HG03039 (cell line): ENCODE data around the gene KAZN.

Source experiments
- ATAC-seq: cut with Tn5 transposase; IDR thresholded peaks from one replicate; pipeline ENCODE4 v1.9.1; 2021; ENCODE audit warnings: mild to moderate bottlenecking, moderate library complexity; ENCODE audit not compliant: unreplicated experiment

Gene KAZN

GRCh38 chr1:14989931-14990728 is 391.6 kb downstream of the KAZN start:
- no peak for ATAC-seq

DNA sequence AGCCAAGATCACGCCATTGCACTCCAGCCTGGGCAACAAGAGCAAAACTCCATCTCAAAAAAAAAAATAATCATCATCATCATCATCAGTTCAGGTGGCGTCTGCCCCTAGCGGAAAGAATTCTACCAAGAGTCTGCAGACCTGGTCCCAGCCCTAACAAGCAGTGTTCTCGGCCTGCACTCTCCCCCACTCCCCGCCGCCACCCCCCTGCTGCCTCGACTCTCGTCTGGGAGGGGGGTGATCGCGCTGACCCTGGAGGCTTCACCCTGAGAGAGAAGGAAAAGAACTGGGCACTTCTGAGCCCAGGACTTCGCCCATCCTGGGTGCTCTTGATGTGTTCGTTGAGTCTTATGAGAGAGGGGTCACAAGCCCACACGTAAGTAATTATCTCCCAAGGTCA is 394.9 kb downstream of the KAZN start:
- ATAC-seq, result no peak

- no peak for ATAC-seq
Measured at GRCh38 chr1:14994148-14994547, 395.7 kb downstream of the KAZN start.

DNA sequence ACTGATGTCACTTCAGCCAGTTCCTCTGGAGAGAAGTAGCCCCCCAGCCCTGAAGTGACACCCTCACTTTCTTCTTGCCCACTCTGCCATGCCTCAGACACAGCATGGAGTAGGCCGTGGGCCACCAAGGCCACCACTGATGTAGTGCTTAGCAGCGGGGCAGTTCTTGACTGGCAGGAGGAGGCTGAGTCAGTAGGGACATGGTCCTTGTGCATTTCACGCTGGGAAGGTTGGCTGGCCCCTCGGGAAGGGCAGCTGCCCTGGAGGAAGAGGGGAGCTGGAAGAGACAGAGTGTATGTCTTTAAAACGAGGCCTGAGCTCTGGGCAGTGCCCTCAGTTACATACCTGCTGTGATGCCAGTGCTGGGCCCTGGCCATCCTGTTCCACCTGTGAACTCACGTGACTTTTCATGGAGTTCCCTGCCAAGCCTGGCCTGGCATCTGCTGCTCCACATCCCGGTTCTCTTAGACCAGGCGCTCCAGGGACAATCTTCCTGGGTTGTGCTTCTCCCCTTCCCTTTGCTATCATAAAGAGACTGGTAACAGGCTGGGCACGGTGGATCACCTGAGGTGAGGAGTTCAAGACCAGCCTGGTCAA is 396.5 kb downstream of the KAZN start:
- no peak for ATAC-seq

DNA sequence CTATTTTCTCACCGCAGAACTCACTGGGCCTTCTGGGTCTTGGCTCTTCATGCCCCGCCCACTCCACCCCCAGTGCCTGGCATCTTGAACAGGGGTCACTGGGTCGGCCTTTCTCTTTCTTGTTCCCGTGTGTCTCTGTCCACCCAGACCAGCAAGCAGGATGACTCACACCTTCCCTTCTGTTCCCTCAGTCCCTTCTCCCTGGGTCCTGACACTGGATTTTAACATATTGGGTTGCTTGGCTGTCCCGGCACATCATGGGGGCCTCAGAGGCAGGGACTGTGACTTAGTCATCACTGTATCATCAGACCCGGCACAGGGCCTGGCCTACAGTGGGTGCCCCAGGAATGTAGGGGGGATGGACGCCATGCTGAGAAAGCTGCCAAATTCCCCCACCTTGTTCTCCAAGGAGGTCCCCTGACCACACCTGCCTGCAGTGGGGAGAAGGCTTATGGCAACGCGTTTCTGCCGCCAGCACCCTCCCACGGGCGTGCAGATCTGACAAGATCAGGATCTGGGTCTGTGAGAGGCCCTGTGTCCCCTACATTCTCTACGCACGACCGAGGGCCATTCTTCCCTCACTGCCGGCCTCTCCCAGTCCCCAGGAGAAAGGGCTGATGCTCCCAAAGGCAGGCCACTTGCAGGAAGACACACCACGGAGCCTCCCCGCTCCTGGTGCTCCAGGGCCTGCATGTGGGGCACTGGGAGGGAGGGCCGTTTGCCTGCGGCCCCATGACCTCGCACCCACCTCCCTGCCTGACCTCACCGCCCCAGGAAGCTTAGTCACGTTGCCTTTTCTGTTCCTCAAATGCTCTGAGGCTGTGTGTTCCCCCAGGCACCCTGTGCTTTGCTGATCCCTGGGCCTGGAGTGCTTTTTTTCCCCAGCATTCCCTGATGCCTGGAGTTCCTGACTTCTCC is 397.9 kb downstream of the KAZN start:
- ATAC-seq, result no peak

DNA sequence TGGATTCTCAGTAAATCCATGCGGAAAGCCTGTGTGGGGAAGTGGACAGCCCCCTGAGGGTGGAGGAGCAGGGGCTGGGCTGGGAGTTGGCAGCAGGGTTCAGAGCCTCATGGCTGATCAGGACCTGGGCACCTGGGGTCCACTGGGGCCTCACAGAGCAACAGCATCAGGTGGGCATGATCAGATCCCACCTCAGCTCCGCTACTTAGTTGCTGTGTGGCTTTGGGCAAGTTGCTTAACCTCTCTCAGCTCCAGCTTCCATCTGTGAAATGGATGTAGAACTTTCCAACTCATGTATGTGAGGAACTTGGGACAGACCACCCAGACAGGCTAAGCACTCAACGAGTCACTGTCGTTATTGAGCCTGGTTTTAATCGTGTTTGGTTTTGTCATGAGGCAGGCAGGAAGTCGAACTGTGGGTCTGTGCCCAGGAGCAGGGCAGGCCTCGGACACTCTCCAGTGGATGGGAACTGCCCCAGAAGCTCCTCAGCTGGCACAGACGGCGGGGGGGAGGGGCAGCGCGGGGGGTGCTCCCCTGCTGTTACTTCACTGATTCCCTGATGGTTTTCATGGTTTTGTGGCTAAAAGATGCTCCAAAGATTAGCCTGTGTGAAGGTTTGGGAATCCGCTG is 399.3 kb downstream of the KAZN start:
- ATAC-seq, result no peak

- ATAC-seq, result no peak
Measured at GRCh38 chr1:14999441-14999840, 401.0 kb downstream of the KAZN start.

GRCh38 chr1:15000030-15000429 is 401.5 kb downstream of the KAZN start:
- no peak for ATAC-seq

DNA sequence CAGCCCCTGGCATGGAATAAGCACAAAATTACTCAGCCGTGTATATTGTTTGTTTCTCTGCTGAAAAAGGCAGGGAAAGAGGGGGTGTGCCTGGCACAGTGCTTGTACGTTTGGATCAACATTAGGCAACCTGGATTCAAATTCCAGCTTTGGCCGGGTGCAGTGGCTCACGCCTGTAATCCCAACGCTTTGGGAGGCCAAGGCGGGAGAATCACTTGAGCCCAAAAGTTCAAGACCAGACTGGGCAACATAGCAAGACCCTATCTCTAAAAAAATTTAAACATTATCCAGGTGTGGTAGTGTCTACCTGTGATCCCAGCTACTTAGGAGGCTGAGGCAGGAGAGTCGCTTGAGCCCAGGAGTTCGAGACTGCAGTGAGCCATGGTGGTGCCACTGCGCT is 402.2 kb downstream of the KAZN start:
- ATAC-seq, result no peak

DNA sequence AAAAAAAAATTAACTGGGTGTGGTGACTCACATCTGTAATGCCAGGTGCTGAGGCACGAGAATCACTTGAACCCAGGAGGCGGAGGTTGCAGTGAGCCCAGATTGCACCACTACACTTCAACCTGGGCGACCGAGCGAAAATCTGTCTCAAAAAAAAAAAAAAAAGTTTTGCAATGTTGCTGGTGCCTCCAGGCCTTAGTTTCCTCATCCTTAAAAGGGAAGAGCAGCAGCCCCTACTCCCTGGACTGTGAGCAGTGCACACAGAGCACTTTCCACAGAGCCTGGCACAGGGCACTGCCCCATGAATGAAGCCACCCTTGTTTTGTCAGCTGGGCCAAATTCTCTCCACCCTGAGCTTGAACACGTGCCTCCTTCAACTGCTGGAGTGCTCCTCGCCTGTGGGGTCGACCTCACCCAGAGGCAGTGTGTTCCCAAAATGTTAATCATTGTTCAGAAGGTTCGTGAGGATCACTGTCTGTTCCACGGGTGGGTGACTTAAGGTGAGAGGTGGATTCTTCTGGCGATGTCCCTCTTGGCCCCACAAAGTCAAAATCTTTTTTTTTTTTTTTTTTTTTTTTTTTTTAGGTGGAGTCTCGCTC is 402.9 kb downstream of the KAZN start:
- no peak for ATAC-seq

GRCh38 chr1:15002325-15002724 is 403.8 kb downstream of the KAZN start:
- ATAC-seq, result no peak

- ATAC-seq, result no peak
Measured at GRCh38 chr1:15004396-15004795, 405.9 kb downstream of the KAZN start.

- no peak for ATAC-seq
Measured at GRCh38 chr1:15005116-15005515, 406.6 kb downstream of the KAZN start.

DNA sequence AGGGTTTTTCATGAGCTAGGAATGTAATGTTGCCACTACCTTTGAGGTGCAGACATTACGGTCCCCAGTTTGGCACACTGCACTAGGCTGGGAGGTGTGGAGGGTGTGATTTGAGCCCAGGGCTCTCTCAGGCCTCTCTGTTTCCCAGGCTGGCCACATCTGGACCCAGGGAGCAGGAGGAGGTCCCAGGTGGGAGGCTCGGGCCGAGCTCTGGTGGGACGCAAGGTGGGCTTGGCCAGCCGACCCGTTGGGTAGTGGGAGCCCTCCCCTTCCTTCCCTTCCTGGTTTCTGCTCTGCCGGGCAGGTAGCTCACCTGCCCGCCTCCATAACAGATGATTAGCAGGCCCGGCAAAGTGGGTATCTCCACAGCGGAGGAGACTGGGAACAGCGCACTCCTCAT is 408.9 kb downstream of the KAZN start:
- ATAC-seq, result no peak

GRCh38 chr1:15007842-15008241 is 409.4 kb downstream of the KAZN start:
- no peak for ATAC-seq

- ATAC-seq, result no peak
Measured at GRCh38 chr1:15008783-15009729, 410.6 kb downstream of the KAZN start.

- ATAC-seq, result no peak
Measured at GRCh38 chr1:15011160-15011559, 412.7 kb downstream of the KAZN start.

DNA sequence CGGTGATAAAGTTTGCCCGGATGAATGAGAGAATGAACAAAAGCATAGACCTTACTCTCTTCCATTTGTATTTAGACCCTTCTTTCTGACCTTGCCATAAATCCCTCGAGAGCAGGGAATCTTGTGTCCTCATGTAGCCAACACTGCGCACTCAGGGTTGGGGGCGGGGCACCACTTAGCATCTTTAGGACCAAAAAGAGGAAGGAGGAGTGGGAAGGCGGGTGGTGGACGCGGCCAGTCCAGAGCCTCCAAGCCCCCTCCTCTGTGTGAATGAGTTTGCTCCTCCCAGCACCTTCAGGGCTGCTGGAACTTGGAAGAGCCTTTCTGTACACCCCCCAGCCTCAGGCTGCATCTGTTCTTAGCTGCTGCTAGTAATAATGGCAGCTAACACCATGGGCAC is 413.2 kb downstream of the KAZN start:
- no peak for ATAC-seq

- no peak for ATAC-seq
Measured at GRCh38 chr1:15012822-15013221, 414.3 kb downstream of the KAZN start.

- no peak for ATAC-seq
Measured at GRCh38 chr1:15013767-15014166, 415.3 kb downstream of the KAZN start.
